HepG2 (cell line): ENCODE data around the gene MCRIP2. TPM values are rescaled to one million over a fixed set of nuclear protein-coding genes. Genes with fewer than 3 reads are reported as not detected.
A peak's percentile ranks its signal among the peaks of the same experiment; 100 is the strongest.

Experiments used
- ATF1 ChIP-seq: IDR thresholded peaks from 2 replicates; pipeline ENCODE4 v1.6.1; 2016; ENCODE audit warnings: mild to moderate bottlenecking, control low read depth
- MBNL3 ChIP-seq: fragments of 250-450 bp; sonication (Bioruptor Pico); conservative IDR thresholded peaks from 2 replicates; pipeline ENCODE4 v1.8.0; 2022; ENCODE audit warnings: mild to moderate bottlenecking, inconsistent platforms
- PCBP1 ChIP-seq: fragments of 200-400 bp; formaldehyde crosslinking; IDR thresholded peaks from 2 replicates; pipeline ENCODE4 v1.6.1; 2017; ENCODE audit warnings: mild to moderate bottlenecking, low read depth, low read length, borderline replicate concordance
- PRMT3 ChIP-seq: sonication (generic); formaldehyde crosslinking; IDR thresholded peaks from 2 replicates; pipeline ENCODE4 v1.8.1; 2022; ENCODE audit warnings: low read depth, mild to moderate bottlenecking, moderate library complexity, missing genetic modification reagents, borderline replicate concordance
- SALL2 ChIP-seq: sonication (generic); formaldehyde crosslinking; IDR thresholded peaks from 2 replicates; pipeline ENCODE4 v1.8.1; 2023; ENCODE audit warnings: mild to moderate bottlenecking, missing genetic modification reagents, inconsistent platforms
- SIN3B ChIP-seq: fragments of 150-350 bp; IDR thresholded peaks from 2 replicates; pipeline ENCODE4 v1.6.1; 2014; ENCODE audit warnings: low read length
- SOX6 ChIP-seq, 2 experiments: fragments of 450-650 bp in 1 of 2; sonication (generic) in 1 of 2; formaldehyde crosslinking in 1 of 2; IDR thresholded peaks; 2 replicates each; pipeline versions ENCODE4 v1.4.0 to v1.6.1; 2017 to 2020; ENCODE audit warnings: antibody characterized with exemption in 1 of 2, mild to moderate bottlenecking in 1 of 2, missing genetic modification reagents in 1 of 2
- TGIF2 ChIP-seq: IDR thresholded peaks from 2 replicates; pipeline ENCODE4 v1.6.1; 2016; ENCODE audit warnings: control low read depth, missing compliant biosample characterization
- ZNF232 ChIP-seq: sonication (generic); formaldehyde crosslinking; IDR thresholded peaks from 2 replicates; pipeline ENCODE4 v1.4.0; 2020; ENCODE audit warnings: missing genetic modification reagents, borderline replicate concordance
- ZNF3 ChIP-seq: IDR thresholded peaks from 2 replicates; pipeline ENCODE4 v1.7.0; 2017; ENCODE audit warnings: inconsistent platforms
- ZNF543 ChIP-seq: sonication (generic); formaldehyde crosslinking; IDR thresholded peaks from 2 replicates; pipeline ENCODE4 v1.4.0; 2020; ENCODE audit warnings: mild to moderate bottlenecking, missing genetic modification reagents
- ZNF564 ChIP-seq: sonication (generic); formaldehyde crosslinking; IDR thresholded peaks from 2 replicates; pipeline ENCODE4 v1.8.1; 2023; ENCODE audit warnings: mild to moderate bottlenecking, missing genetic modification reagents
- polyA plus RNA-seq, 8 experiments: library from polyadenylated mRNA; depleted of rRNA in 3 of 8; stranded (reverse) in 7 of 8; unstranded in 1 of 8; fragments of >200 nt; fragmentation: Illumina TruSeq in 4 of 8; extraction: Trizol in 4 of 8; gene quantifications; 2 replicates each; pipeline versions ENCODE4 v1.2.1 to v1.2.3, GENCODE V29; 2011 to 2016; ENCODE audit warnings: low read depth in 4 of 8, missing spikeins in 1 of 8, mixed read lengths in 1 of 8; ENCODE audit not compliant: insufficient read depth in 1 of 8
- total RNA-seq, 5 experiments: library from RNA; depleted of rRNA; stranded (reverse); fragments of >200 nt; fragmentation: Illumina TruSeq; extraction: Trizol; gene quantifications; 2 replicates each; pipeline ENCODE4 v1.2.3, GENCODE V29; 2016; ENCODE audit warnings: low read depth in 1 of 5
- TF ChIP-seq, protein P1 (sequence below): sonication (generic); formaldehyde crosslinking; conservative IDR thresholded peaks from 2 replicates; pipeline ENCODE4 v1.4.0; 2020; ENCODE audit warnings: mild to moderate bottlenecking, missing genetic modification reagents, moderate library complexity
- TF ChIP-seq, protein P2 (sequence below): sonication (generic); formaldehyde crosslinking; IDR thresholded peaks from 2 replicates; pipeline ENCODE4 v1.4.0; 2020; ENCODE audit warnings: mild to moderate bottlenecking, low read depth, missing genetic modification reagents
- TF ChIP-seq, protein P3 (sequence below): sonication (generic); formaldehyde crosslinking; IDR thresholded peaks from 2 replicates; pipeline ENCODE4 v1.5.0; 2020; ENCODE audit warnings: mild to moderate bottlenecking, missing genetic modification reagents, borderline replicate concordance
- TF ChIP-seq, protein P4 (sequence below): sonication (generic); formaldehyde crosslinking; IDR thresholded peaks from 2 replicates; pipeline ENCODE4 v1.5.0; 2020; ENCODE audit warnings: mild to moderate bottlenecking, missing genetic modification reagents
- TF ChIP-seq, protein P5 (sequence below): sonication (generic); formaldehyde crosslinking; conservative IDR thresholded peaks from 2 replicates; pipeline ENCODE4 v1.8.0; 2022; ENCODE audit warnings: missing genetic modification reagents

The MCRIP2 gene
- total and polyA plus RNA-seq, 2 of the 13 experiments (the other 11 are each of a cell fraction or from before 2014, with no cell fraction given) = 39.6 to 76.7 TPM

DNA sequence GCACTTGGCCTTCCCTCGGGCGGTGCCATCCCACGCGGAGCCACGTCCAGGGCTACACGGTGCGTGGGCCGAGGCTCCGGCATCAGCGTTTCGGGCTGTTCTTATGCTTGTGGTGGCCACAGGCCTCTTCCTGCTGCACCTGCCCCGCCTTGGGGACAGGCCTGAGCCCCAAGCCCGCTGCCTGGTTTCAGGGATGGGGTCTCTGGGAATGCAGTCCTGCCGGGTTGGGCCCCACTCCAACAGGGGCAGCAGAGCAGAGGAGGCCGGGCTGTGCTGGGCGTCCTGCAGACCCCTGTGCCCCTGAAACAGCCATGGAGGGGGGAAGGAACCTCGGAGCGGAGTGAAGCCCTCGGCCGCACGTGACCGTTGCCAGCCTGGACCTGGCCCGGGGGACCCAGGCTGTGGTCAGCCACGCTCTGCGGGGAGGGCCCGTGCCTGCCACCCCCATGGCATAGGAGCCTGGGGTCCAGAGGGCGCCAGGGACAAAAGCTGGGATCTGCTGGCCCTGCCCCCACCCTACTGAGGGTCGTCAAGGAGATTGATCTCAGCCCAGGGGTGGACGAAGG lies 11.3 kb upstream of the MCRIP2 start (continued):
- TF ChIP-seq ZNF232 (CRISPR knock-in tag) = peak; percentile 92
- TF ChIP-seq, protein P1, sequence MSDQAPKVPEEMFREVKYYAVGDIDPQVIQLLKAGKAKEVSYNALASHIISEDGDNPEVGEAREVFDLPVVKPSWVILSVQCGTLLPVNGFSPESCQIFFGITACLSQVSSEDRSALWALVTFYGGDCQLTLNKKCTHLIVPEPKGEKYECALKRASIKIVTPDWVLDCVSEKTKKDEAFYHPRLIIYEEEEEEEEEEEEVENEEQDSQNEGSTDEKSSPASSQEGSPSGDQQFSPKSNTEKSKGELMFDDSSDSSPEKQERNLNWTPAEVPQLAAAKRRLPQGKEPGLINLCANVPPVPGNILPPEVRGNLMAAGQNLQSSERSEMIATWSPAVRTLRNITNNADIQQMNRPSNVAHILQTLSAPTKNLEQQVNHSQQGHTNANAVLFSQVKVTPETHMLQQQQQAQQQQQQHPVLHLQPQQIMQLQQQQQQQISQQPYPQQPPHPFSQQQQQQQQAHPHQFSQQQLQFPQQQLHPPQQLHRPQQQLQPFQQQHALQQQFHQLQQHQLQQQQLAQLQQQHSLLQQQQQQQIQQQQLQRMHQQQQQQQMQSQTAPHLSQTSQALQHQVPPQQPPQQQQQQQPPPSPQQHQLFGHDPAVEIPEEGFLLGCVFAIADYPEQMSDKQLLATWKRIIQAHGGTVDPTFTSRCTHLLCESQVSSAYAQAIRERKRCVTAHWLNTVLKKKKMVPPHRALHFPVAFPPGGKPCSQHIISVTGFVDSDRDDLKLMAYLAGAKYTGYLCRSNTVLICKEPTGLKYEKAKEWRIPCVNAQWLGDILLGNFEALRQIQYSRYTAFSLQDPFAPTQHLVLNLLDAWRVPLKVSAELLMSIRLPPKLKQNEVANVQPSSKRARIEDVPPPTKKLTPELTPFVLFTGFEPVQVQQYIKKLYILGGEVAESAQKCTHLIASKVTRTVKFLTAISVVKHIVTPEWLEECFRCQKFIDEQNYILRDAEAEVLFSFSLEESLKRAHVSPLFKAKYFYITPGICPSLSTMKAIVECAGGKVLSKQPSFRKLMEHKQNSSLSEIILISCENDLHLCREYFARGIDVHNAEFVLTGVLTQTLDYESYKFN (CRISPR knock-in tag) = no peak
- peak; percentile 84; the same call in 1 of the 2 replicates for TF ChIP-seq ZNF543 (CRISPR knock-in tag)
- no peak for TF ChIP-seq MBNL3
- 0 out of 2 replicates have a peak, but pooled peaks have one; percentile 14 for TF ChIP-seq PCBP1
- TF ChIP-seq, protein P2, sequence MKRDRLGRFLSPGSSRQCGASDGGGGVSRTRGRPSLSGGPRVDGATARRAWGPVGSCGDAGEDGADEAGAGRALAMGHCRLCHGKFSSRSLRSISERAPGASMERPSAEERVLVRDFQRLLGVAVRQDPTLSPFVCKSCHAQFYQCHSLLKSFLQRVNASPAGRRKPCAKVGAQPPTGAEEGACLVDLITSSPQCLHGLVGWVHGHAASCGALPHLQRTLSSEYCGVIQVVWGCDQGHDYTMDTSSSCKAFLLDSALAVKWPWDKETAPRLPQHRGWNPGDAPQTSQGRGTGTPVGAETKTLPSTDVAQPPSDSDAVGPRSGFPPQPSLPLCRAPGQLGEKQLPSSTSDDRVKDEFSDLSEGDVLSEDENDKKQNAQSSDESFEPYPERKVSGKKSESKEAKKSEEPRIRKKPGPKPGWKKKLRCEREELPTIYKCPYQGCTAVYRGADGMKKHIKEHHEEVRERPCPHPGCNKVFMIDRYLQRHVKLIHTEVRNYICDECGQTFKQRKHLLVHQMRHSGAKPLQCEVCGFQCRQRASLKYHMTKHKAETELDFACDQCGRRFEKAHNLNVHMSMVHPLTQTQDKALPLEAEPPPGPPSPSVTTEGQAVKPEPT (CRISPR knock-in tag) = peak; percentile 28; the same call in 1 of the 2 replicates
- TF ChIP-seq ATF1 (CRISPR knock-in tag) = no peak
- TF ChIP-seq, protein P3, sequence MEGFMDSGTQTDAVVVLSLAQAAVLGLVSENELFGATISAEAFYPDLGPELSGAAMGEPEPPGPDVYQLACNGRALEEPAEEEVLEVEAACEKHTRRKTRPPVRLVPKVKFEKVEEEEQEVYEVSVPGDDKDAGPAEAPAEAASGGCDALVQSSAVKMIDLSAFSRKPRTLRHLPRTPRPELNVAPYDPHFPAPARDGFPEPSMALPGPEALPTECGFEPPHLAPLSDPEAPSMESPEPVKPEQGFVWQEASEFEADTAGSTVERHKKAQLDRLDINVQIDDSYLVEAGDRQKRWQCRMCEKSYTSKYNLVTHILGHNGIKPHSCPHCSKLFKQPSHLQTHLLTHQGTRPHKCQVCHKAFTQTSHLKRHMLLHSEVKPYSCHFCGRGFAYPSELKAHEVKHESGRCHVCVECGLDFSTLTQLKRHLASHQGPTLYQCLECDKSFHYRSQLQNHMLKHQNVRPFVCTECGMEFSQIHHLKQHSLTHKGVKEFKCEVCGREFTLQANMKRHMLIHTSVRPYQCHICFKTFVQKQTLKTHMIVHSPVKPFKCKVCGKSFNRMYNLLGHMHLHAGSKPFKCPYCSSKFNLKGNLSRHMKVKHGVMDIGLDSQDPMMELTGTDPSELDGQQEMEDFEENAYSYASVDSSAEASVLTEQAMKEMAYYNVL = no peak
- TF ChIP-seq ZNF564 (CRISPR knock-in tag) = 0 out of 2 replicates have a peak, but pooled peaks have one; percentile 3
- TF ChIP-seq, protein P4, sequence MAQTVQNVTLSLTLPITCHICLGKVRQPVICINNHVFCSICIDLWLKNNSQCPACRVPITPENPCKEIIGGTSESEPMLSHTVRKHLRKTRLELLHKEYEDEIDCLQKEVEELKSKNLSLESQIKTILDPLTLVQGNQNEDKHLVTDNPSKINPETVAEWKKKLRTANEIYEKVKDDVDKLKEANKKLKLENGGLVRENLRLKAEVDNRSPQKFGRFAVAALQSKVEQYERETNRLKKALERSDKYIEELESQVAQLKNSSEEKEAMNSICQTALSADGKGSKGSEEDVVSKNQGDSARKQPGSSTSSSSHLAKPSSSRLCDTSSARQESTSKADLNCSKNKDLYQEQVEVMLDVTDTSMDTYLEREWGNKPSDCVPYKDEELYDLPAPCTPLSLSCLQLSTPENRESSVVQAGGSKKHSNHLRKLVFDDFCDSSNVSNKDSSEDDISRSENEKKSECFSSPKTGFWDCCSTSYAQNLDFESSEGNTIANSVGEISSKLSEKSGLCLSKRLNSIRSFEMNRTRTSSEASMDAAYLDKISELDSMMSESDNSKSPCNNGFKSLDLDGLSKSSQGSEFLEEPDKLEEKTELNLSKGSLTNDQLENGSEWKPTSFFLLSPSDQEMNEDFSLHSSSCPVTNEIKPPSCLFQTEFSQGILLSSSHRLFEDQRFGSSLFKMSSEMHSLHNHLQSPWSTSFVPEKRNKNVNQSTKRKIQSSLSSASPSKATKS (CRISPR knock-in tag) = 0 out of 2 replicates have a peak, but pooled peaks have one; percentile 42
- 0 out of 2 replicates have a peak, but pooled peaks have one; percentile 58 for TF ChIP-seq PRMT3 (CRISPR knock-in tag)
- TF ChIP-seq SIN3B = no peak
- TF ChIP-seq SOX6 (IDR thresholded peaks at IDR 0.05) = no peak
- TF ChIP-seq SOX6 (CRISPR knock-in tag; IDR thresholded peaks at IDR 0.05) = peak; percentile 65
- no peak; the same call in 1 of the 2 replicates for TF ChIP-seq SALL2
- no peak for TF ChIP-seq TGIF2
- no peak for TF ChIP-seq ZNF3
- TF ChIP-seq, protein P5, sequence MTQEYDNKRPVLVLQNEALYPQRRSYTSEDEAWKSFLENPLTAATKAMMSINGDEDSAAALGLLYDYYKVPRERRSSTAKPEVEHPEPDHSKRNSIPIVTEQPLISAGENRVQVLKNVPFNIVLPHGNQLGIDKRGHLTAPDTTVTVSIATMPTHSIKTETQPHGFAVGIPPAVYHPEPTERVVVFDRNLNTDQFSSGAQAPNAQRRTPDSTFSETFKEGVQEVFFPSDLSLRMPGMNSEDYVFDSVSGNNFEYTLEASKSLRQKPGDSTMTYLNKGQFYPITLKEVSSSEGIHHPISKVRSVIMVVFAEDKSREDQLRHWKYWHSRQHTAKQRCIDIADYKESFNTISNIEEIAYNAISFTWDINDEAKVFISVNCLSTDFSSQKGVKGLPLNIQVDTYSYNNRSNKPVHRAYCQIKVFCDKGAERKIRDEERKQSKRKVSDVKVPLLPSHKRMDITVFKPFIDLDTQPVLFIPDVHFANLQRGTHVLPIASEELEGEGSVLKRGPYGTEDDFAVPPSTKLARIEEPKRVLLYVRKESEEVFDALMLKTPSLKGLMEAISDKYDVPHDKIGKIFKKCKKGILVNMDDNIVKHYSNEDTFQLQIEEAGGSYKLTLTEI (CRISPR knock-in tag) = no peak
